AG04449 (cell line): ENCODE results near the gene MRPL34.

ENCODE experiments used
- CTCF ChIA-PET: fragments of 350-600 bp; formaldehyde crosslinking; extraction: SDS; loops from one replicate; lab custom pipeline; 2021; ENCODE audit warnings: antibody characterized with exemption; lab: Yijun Ruan, JAX
- POLR2A ChIA-PET: fragments of 400-600, 350-600 bp; formaldehyde crosslinking; extraction: SDS; loops from one replicate; lab custom pipeline; 2020; ENCODE audit warnings: antibody characterized with exemption, inconsistent platforms; lab: Yijun Ruan, JAX
- DNase-seq: peaks from one replicate; pipeline ENCODE4 v3.0.0-alpha.2; 2010; ENCODE audit warnings: low read depth, low spot score
- H3K4me3 ChIP-seq: 2 replicates; pipeline ENCODE4 v1.5.1; 2011; ENCODE audit warnings: low read depth, mild to moderate bottlenecking, control low read depth, low read length
- TF ChIP-seq, protein P1 (sequence below): IDR thresholded peaks from one replicate; pipeline ENCODE4 v1.5.1; 2011; ENCODE audit warnings: mild to moderate bottlenecking, moderate library complexity, low read length, control low read depth, inconsistent platforms; ENCODE audit not compliant: insufficient read depth; ENCODE audit errors: missing control alignments

The MRPL34 gene

GRCh38 chr19:17311455-17312188 lies 6.0 kb downstream of the MRPL34 start:
- CTCF ChIA-PET = interaction anchor here (4.1 kb wide), 1 partner anchor 18 kb away, joined by 18 read pairs; no protein-coding TSS in a partner anchor
- no peak for DNase-seq
- H3K4me3 ChIP-seq = peak overlapping the region; percentile 8; the same call in 1 of the 2 replicates
- POLR2A ChIA-PET = interaction anchor here (1.4 to 1.7 kb wide), 2 partner anchors 10 to 15 kb away, joined by 3 to 5 read pairs; no protein-coding TSS in a partner anchor
- TF ChIP-seq, protein P1, sequence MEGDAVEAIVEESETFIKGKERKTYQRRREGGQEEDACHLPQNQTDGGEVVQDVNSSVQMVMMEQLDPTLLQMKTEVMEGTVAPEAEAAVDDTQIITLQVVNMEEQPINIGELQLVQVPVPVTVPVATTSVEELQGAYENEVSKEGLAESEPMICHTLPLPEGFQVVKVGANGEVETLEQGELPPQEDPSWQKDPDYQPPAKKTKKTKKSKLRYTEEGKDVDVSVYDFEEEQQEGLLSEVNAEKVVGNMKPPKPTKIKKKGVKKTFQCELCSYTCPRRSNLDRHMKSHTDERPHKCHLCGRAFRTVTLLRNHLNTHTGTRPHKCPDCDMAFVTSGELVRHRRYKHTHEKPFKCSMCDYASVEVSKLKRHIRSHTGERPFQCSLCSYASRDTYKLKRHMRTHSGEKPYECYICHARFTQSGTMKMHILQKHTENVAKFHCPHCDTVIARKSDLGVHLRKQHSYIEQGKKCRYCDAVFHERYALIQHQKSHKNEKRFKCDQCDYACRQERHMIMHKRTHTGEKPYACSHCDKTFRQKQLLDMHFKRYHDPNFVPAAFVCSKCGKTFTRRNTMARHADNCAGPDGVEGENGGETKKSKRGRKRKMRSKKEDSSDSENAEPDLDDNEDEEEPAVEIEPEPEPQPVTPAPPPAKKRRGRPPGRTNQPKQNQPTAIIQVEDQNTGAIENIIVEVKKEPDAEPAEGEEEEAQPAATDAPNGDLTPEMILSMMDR = no peak

GRCh38 chr19:17312189-17313113 lies 6.8 kb downstream of the MRPL34 start:
- ChIA-PET POLR2A (interaction anchor here (1.4 to 1.7 kb wide), 2 partner anchors 9 to 14 kb away, joined by 3 to 5 read pairs; no protein-coding TSS in a partner anchor), CTCF (interaction anchor here (0.9 to 1.2 kb wide), 3 partner anchors 9 to 153 kb away, joined by 4 read pairs; partner anchors contain the start of gene ABHD8)
- TF ChIP-seq, protein P1 = no peak
- no peak for DNase-seq
- peak overlapping the region; percentile 8; the same call in 1 of the 2 replicates for H3K4me3 ChIP-seq

- CTCF ChIA-PET = no interaction called here
- POLR2A ChIA-PET = no interaction called here
- DNase-seq = no peak
- TF ChIP-seq, protein P1 = no peak
- no peak overlapping the region for H3K4me3 ChIP-seq
Measured at GRCh38 chr19:17314007-17314593, 8.4 kb downstream of the MRPL34 start.

- POLR2A ChIA-PET = no interaction called here
- TF ChIP-seq, protein P1 = no peak
- H3K4me3 ChIP-seq = no peak overlapping the region
- no peak for DNase-seq
- CTCF ChIA-PET = no interaction called here
Measured at GRCh38 chr19:17318966-17319365, 13.3 kb downstream of the MRPL34 start.

GRCh38 chr19:17319473-17320238 lies 14.0 kb downstream of the MRPL34 start:
- TF ChIP-seq, protein P1 = no peak
- CTCF ChIA-PET = no interaction called here
- H3K4me3 ChIP-seq = no peak overlapping the region
- no peak for DNase-seq
- POLR2A ChIA-PET = no interaction called here
